H1 (cell line): ENCODE results near the gene GNAO1. TPM values are rescaled to one million over a fixed set of nuclear protein-coding genes. Genes with fewer than 3 reads are reported as not detected.

Experiments used
- CTCF ChIA-PET: fragments of 300-600 bp; sonication (Branson Sonifier 250); formaldehyde crosslinking; loops from one replicate; lab custom pipeline; 2021; ENCODE audit not compliant: partially characterized antibody; lab: Charles Lee
- POLR2A ChIA-PET: fragments of 300-600 bp; sonication (Branson Sonifier 250); formaldehyde crosslinking; loops from one replicate; lab custom pipeline; 2021; ENCODE audit warnings: inconsistent platforms; ENCODE audit not compliant: partially characterized antibody; lab: Charles Lee
- DNase-seq, 2 experiments: peaks; one replicate each; pipeline versions ENCODE4 v3.0.0 to v3.0.0-alpha.2; 2010 to 2022; ENCODE audit warnings: low spot score in 2 of 2, low read depth in 1 of 2, mixed read lengths in 1 of 2
- FAIRE-seq: peaks from 2 replicates; lab custom pipeline; 2011; peaks lifted over from hg19 to GRCh38; lab: Jason Lieb, UNC
- H2AFZ ChIP-seq: 2 replicates; pipeline ENCODE4 v1.8.1; 2012; ENCODE audit warnings: low read length, inconsistent platforms
- H2AK5ac ChIP-seq: 2 replicates; pipeline ENCODE4 v1.6.1; 2013; ENCODE audit warnings: low read depth, low read length
- H2BK120ac ChIP-seq: replicated peaks from 2 replicates; pipeline ENCODE3; 2013; ENCODE audit warnings: low read depth, low read length, inconsistent platforms
- H2BK12ac ChIP-seq: 2 replicates; pipeline ENCODE4 v1.6.1; 2013; ENCODE audit warnings: low read depth, low read length
- H2BK15ac ChIP-seq: 2 replicates; pipeline ENCODE4 v1.6.1; 2013; ENCODE audit warnings: low read length
- H2BK20ac ChIP-seq: 2 replicates; pipeline ENCODE4 v1.6.1; 2013; ENCODE audit warnings: low read length
- H2BK5ac ChIP-seq: 2 replicates; pipeline ENCODE4 v1.6.1; 2013; ENCODE audit warnings: low read depth, low read length
- H3K14ac ChIP-seq: 2 replicates; pipeline ENCODE4 v1.6.1; 2013; ENCODE audit warnings: inconsistent platforms; ENCODE audit not compliant: insufficient read length
- H3K18ac ChIP-seq: 2 replicates; pipeline ENCODE4 v1.6.1; 2013; ENCODE audit warnings: low read length; ENCODE audit errors: extremely low read depth
- H3K23ac ChIP-seq: 2 replicates; pipeline ENCODE4 v1.6.1; 2013; ENCODE audit warnings: inconsistent platforms; ENCODE audit not compliant: insufficient read length
- H3K23me2 ChIP-seq: 2 replicates; pipeline ENCODE4 v1.6.1; 2013; ENCODE audit warnings: low read depth, low read length
- H3K27ac ChIP-seq: 2 replicates; pipeline ENCODE4 v1.6.1; 2011; ENCODE audit warnings: low read depth, low read length, inconsistent platforms
- H3K27me3 ChIP-seq, 4 experiments: replicated peaks in 1 of 4; 1 replicate in 1 of 4; 2 replicates in 3 of 4; pipeline versions ENCODE4 v1.6.1 to v1.8.1; 2011 to 2013; ENCODE audit warnings: low read length in 3 of 4, mild to moderate bottlenecking in 3 of 4, inconsistent platforms in 2 of 4, mixed read lengths in 2 of 4, moderate library complexity in 1 of 4; ENCODE audit not compliant: control insufficient read depth in 3 of 4, insufficient read depth in 3 of 4; ENCODE audit errors: extremely low read depth in 1 of 4
- H3K36me3 ChIP-seq, 4 experiments: 2 replicates each; pipeline versions ENCODE4 v1.6.1 to v1.8.1; 2011 to 2013; ENCODE audit warnings: mild to moderate bottlenecking in 4 of 4, low read length in 3 of 4, moderate library complexity in 2 of 4, control low read depth in 1 of 4, inconsistent platforms in 1 of 4; ENCODE audit not compliant: insufficient read depth in 4 of 4, control insufficient read depth in 2 of 4
- H3K4ac ChIP-seq: replicated peaks from 2 replicates; pipeline ENCODE3; 2013; ENCODE audit warnings: low read length, low read depth, mixed read lengths, inconsistent platforms; ENCODE audit not compliant: insufficient read length
- H3K4me1 ChIP-seq, 4 experiments: replicated peaks in 1 of 4; 1 replicate in 1 of 4; 2 replicates in 3 of 4; pipeline versions ENCODE4 v1.6.1 to v1.8.1; 2011 to 2013; ENCODE audit warnings: low read length in 3 of 4, inconsistent platforms in 2 of 4, mixed read lengths in 1 of 4; ENCODE audit not compliant: insufficient read depth in 4 of 4, control insufficient read depth in 3 of 4
- H3K4me2 ChIP-seq, 2 experiments: 2 replicates each; pipeline versions ENCODE4 v1.6.1 to v1.8.1; 2011 to 2013; ENCODE audit warnings: low read depth in 2 of 2, low read length in 2 of 2, control low read depth in 1 of 2, inconsistent platforms in 1 of 2, mild to moderate bottlenecking in 1 of 2; ENCODE audit not compliant: insufficient read depth in 1 of 2
- H3K4me3 ChIP-seq, 4 experiments: fragments of 200-600, 300-600 bp in 1 of 4; sonication (generic), shearing (Covaris generic), sonication (Bioruptor Twin) in 1 of 4; 2 replicates each; pipeline versions ENCODE4 v1.5.1 to v1.8.1; 2011 to 2016; ENCODE audit warnings: low read length in 4 of 4, low read depth in 3 of 4, control low read depth in 2 of 4, inconsistent platforms in 2 of 4, mild to moderate bottlenecking in 2 of 4, mixed read lengths in 1 of 4, moderate library complexity in 1 of 4; ENCODE audit not compliant: insufficient read depth in 2 of 4; ENCODE audit errors: extremely low read depth in 1 of 4
- H3K56ac ChIP-seq: replicated peaks from 2 replicates; pipeline ENCODE3; 2013; ENCODE audit warnings: low read depth, mild to moderate bottlenecking, mixed read lengths, low read length, inconsistent platforms; ENCODE audit not compliant: insufficient read length
- H3K79me1 ChIP-seq: 2 replicates; pipeline ENCODE4 v1.6.1; 2013; ENCODE audit warnings: low read depth, low read length, control low read depth
- H3K79me2 ChIP-seq, 2 experiments: 2 replicates each; pipeline versions ENCODE4 v1.6.1 to v1.8.1; 2012 to 2013; ENCODE audit warnings: low read length in 2 of 2, mild to moderate bottlenecking in 2 of 2, inconsistent platforms in 1 of 2; ENCODE audit not compliant: insufficient read depth in 2 of 2, control insufficient read depth in 1 of 2
- H3K9ac ChIP-seq, 4 experiments: replicated peaks in 1 of 4; 1 replicate in 1 of 4; 2 replicates in 3 of 4; pipeline versions ENCODE4 v1.6.1 to v1.8.1; 2011 to 2013; ENCODE audit warnings: low read depth in 3 of 4, low read length in 3 of 4, control low read depth in 2 of 4, mild to moderate bottlenecking in 2 of 4, moderate library complexity in 2 of 4, inconsistent platforms in 1 of 4; ENCODE audit errors: extremely low read depth in 1 of 4
- H3K9me3 ChIP-seq, 2 experiments: 2 replicates each; pipeline versions ENCODE4 v1.6.1 to v1.8.1; 2012 to 2013; ENCODE audit warnings: mild to moderate bottlenecking in 2 of 2, moderate library complexity in 2 of 2, control low read depth in 1 of 2, inconsistent platforms in 1 of 2, low read depth in 1 of 2, low read length in 1 of 2, mixed read lengths in 1 of 2; ENCODE audit not compliant: insufficient read depth in 2 of 2
- H4K20me1 ChIP-seq, 2 experiments: replicated peaks in 1 of 2; 2 replicates each; pipeline versions ENCODE3 to v1.8.1; 2011 to 2013; ENCODE audit warnings: inconsistent platforms in 2 of 2, low read length in 2 of 2, mild to moderate bottlenecking in 1 of 2; ENCODE audit not compliant: insufficient read depth in 2 of 2, control insufficient read depth in 1 of 2
- H4K5ac ChIP-seq: 2 replicates; pipeline ENCODE4 v1.6.1; 2013; ENCODE audit warnings: low read length, low read depth, mixed read lengths, inconsistent platforms; ENCODE audit not compliant: insufficient read length
- H4K8ac ChIP-seq: 2 replicates; pipeline ENCODE4 v1.8.0; 2013; ENCODE audit warnings: mild to moderate bottlenecking, moderate library complexity, low read length, inconsistent platforms; ENCODE audit not compliant: insufficient read depth; ENCODE audit errors: extremely low read depth
- H4K91ac ChIP-seq: replicated peaks from 2 replicates; pipeline ENCODE3; 2013; ENCODE audit warnings: low read length, mixed read lengths, inconsistent platforms; ENCODE audit not compliant: insufficient read length
- ASH2L ChIP-seq: fragments of 200-600, 300-600 bp; sonication (generic); IDR thresholded peaks from one replicate; pipeline ENCODE4 v1.7.1; 2017; ENCODE audit warnings: low read length
- CTBP2 ChIP-seq: IDR thresholded peaks from 2 replicates; pipeline ENCODE4 v1.7.0; 2011; ENCODE audit warnings: borderline replicate concordance, mild to moderate bottlenecking, moderate library complexity, mixed read lengths, low read length; ENCODE audit not compliant: insufficient read depth, insufficient read length
- EP300 ChIP-seq, 2 experiments: IDR thresholded peaks; 1 replicate in 1 of 2; 2 replicates in 1 of 2; pipeline ENCODE4 v1.6.1; 2011 to 2012; ENCODE audit warnings: low read depth in 2 of 2, low read length in 2 of 2, mild to moderate bottlenecking in 2 of 2, borderline replicate concordance in 1 of 2, inconsistent platforms in 1 of 2, moderate library complexity in 1 of 2
- GTF2F1 ChIP-seq: IDR thresholded peaks from 2 replicates; pipeline ENCODE4 v1.6.1; 2012; ENCODE audit warnings: low read depth, low read length, improper control_type of control experiment, borderline replicate concordance
- HDAC2 ChIP-seq, 2 experiments: fragments of 300-600 bp in 1 of 2; sonication (generic) in 1 of 2; IDR thresholded peaks; 2 replicates each; pipeline ENCODE4 v1.6.1; 2011 to 2012; ENCODE audit warnings: low read depth in 2 of 2, low read length in 2 of 2, mild to moderate bottlenecking in 2 of 2, moderate library complexity in 2 of 2, borderline replicate concordance in 1 of 2, inconsistent platforms in 1 of 2
- JUN ChIP-seq: IDR thresholded peaks from 2 replicates; pipeline ENCODE4 v1.6.1; 2011; ENCODE audit warnings: low read depth, mild to moderate bottlenecking, improper control_type of control experiment, low read length
- PHF8 ChIP-seq: fragments of 200-600 bp; sonication (generic); conservative IDR thresholded peaks from 2 replicates; pipeline ENCODE4 v1.7.1; 2012; ENCODE audit warnings: low read depth, mild to moderate bottlenecking, inconsistent platforms, low read length, moderate library complexity
- POLR2A ChIP-seq, 2 experiments: IDR thresholded peaks; 1 replicate in 1 of 2; 2 replicates in 1 of 2; pipeline ENCODE4 v1.6.1; 2011; ENCODE audit warnings: low read depth in 2 of 2, low read length in 2 of 2, mild to moderate bottlenecking in 2 of 2; ENCODE audit errors: control extremely low read depth in 1 of 2
- SIN3A ChIP-seq, 2 experiments: IDR thresholded peaks in 1 of 2; conservative IDR thresholded peaks in 1 of 2; 2 replicates each; pipeline ENCODE4 v1.6.1; 2011 to 2012; ENCODE audit warnings: low read length in 2 of 2, improper control_type of control experiment in 1 of 2, low read depth in 1 of 2, mild to moderate bottlenecking in 1 of 2
- SP1 ChIP-seq: IDR thresholded peaks from 2 replicates; pipeline ENCODE4 v1.6.1; 2011; ENCODE audit warnings: low read depth, low read length
- SP2 ChIP-seq: IDR thresholded peaks from 2 replicates; pipeline ENCODE4 v1.6.1; 2012; ENCODE audit warnings: mild to moderate bottlenecking, low read length, inconsistent platforms
- SUZ12 ChIP-seq: fragments of 200-600 bp; sonication (generic); IDR thresholded peaks from 2 replicates; pipeline ENCODE4 v1.6.1; 2012; ENCODE audit warnings: mild to moderate bottlenecking, inconsistent platforms, low read length, moderate library complexity, mixed read lengths
- TBP ChIP-seq: IDR thresholded peaks from 2 replicates; pipeline ENCODE4 v1.6.1; 2011; ENCODE audit warnings: low read depth, low read length, improper control_type of control experiment
- TEAD4 ChIP-seq: IDR thresholded peaks from 2 replicates; pipeline ENCODE4 v1.6.1; 2012; ENCODE audit warnings: low read depth, low read length, inconsistent platforms, mixed read lengths
- ZNF274 ChIP-seq: IDR thresholded peaks from 2 replicates; pipeline ENCODE4 v1.7.0; 2012; ENCODE audit warnings: low read length, borderline replicate concordance; ENCODE audit errors: extremely low read depth
- WGBS, 2 experiments: shearing (Covaris generic) in 1 of 2; methylation state at CpG; one replicate each; pipeline versions ENCODE4 v1.1.6 to v1.1.7; 2013 to 2015; ENCODE audit warnings: low lambda C conversion rate in 2 of 2, mixed read lengths in 2 of 2, inconsistent platforms in 1 of 2, low coverage in 1 of 2, missing lambda C conversion rate in 1 of 2; ENCODE audit not compliant: insufficient replicate concordance in 2 of 2, insufficient coverage in 1 of 2, insufficient read length in 1 of 2; ENCODE audit errors: extremely low coverage in 1 of 2, missing lambda C conversion rate in 1 of 2; 5-methylcytosine and 5-hydroxymethylcytosine counted together
- polyA plus RNA-seq, 7 experiments: library from polyadenylated mRNA; depleted of rRNA in 3 of 7; stranded (reverse) in 5 of 7; unstranded in 2 of 7; fragments of >200 nt in 5 of 7; fragments of 200-250 nt in 2 of 7; gene quantifications; 1 replicate in 5 of 7; 2 replicates in 1 of 7; 4 replicates in 1 of 7; pipeline versions ENCODE4 v1.2.1 to v1.2.3, GENCODE V29; 2011 to 2013; ENCODE audit warnings: missing spikeins in 2 of 7, mixed read lengths in 2 of 7
- total RNA-seq: library from RNA; stranded (reverse); fragmentation: NEBNext Ultra II Directional; extraction: Animal tissue kit (Norgen Biotek cat#: 25700); gene quantifications from 2 replicates; pipeline ENCODE4 v1.2.1, GENCODE V29; 2021

Gene GNAO1
- total and polyA plus RNA-seq, 2 of the 8 experiments (the other 6 are each of a cell fraction or from before 2014, with no cell fraction given), result 6.7 to 34.4 TPM

DNA sequence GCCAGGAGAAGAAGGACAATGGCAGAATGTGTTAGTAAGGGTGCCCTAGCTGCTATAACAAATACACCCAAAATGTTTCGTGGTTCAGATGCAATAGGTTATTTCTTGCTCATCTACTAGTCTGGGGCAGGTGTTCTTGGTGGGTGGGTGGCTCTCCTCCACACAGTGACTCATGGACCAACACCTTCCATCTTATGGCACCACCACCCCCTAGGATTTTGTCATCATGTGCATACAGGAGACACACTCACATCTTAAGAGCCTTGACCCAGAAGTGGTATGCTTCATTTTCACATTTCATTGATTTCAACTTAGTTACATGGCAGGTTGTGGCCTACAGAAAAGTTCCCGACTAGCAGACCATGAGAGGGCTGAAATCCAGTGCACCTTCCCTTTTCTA, 119.4 kb downstream of the GNAO1 start:
- Histone ChIP-seq H3K79me1 (no peaks in the 10 kb centered on the region), H3K9me3 (no peaks in the 10 kb centered on the region), H3K14ac (no peak overlapping the region), H3K18ac (no peak overlapping the region), H4K20me1 (peaks cover 0 to 1% of the 10 kb centered on the region in 2 experiments), H3K56ac (no peak overlapping the region), H3K79me2 (no peaks in the 10 kb centered on the region), H3K4ac (no peak overlapping the region), H2BK20ac (no peak overlapping the region), H3K4me2 (no peak overlapping the region), H3K4me1 (peaks cover 3 to 6% (median 3%) of the 10 kb centered on the region in 4 experiments), H4K8ac (no peak overlapping the region), H4K5ac (no peak overlapping the region), H2BK12ac (no peak overlapping the region), H2BK5ac (no peak overlapping the region), H3K23me2 (no peaks in the 10 kb centered on the region), H3K23ac (no peak overlapping the region), H2AK5ac (no peak overlapping the region), H2AFZ (no peak overlapping the region), H3K27ac (no peak overlapping the region), H4K91ac (no peak overlapping the region), H3K4me3 (no peak overlapping the region), H3K9ac (no peak overlapping the region), H3K36me3 (no peaks in the 10 kb centered on the region), H3K27me3 (no peaks in the 10 kb centered on the region), H2BK15ac (no peak overlapping the region), H2BK120ac (no peak overlapping the region)
- ChIA-PET POLR2A (no interaction called here), CTCF (interaction anchor here (0.7 to 4.8 kb wide), 30 partner anchors 8 to 846 kb away, joined by 3 to 26 read pairs (median 4); no protein-coding TSS in a partner anchor)
- DNase-seq (no peak), FAIRE-seq (no peak)
- WGBS, 2 experiments, result 85% methylated on average over 2 of the region's 2 CpGs; no CpG with 5 or more reads in 1 of the 2 experiments
- TF ChIP-seq GTF2F1 (no peak), EP300 (IDR thresholded peaks at IDR 0.05; ENCODE audit: borderline replicate concordance in 1 of 2, low read depth in 2 of 2, low read length in 2 of 2) (no peak), JUN (no peak), TEAD4 (no peak), POLR2A (IDR thresholded peaks at IDR 0.05; ENCODE audit: control extremely low read depth in 1 of 2, low read depth in 2 of 2, low read length in 2 of 2) (no peak), SUZ12 (no peak), SP1 (no peak), ZNF274 (no peak), SP2 (no peak), ASH2L (no peak), TBP (no peak), CTBP2 (no peak), HDAC2 (IDR thresholded peaks at IDR 0.05; ENCODE audit: borderline replicate concordance in 1 of 2, low read depth in 2 of 2, low read length in 2 of 2) (no peak), SIN3A (conservative IDR thresholded peaks at IDR 0.05 in 1 of 2, IDR thresholded peaks at IDR 0.05 in 1 of 2; ENCODE audit: low read depth in 1 of 2, low read length in 2 of 2) (no peak), PHF8 (no peak)
